H9 (cell line): ENCODE results near the gene DMAC2L. TPM values are rescaled to one million over a fixed set of nuclear protein-coding genes. Genes with fewer than 3 reads are reported as not detected.

Experiments used
- DNase-seq: peaks from one replicate; pipeline ENCODE4 v3.0.0-alpha.2; 2017
- H2AFZ ChIP-seq: one replicate; pipeline ENCODE4 v1.6.1; 2013; ENCODE audit warnings: mild to moderate bottlenecking, low read length, control low read depth, moderate library complexity
- H2AK5ac ChIP-seq: 2 replicates; pipeline ENCODE4 v1.6.1; 2013; ENCODE audit warnings: low read length, control low read depth, mixed read lengths; ENCODE audit not compliant: insufficient read length
- H2BK120ac ChIP-seq: one replicate; pipeline ENCODE4 v1.6.1; 2013; ENCODE audit warnings: low read depth, mild to moderate bottlenecking, low read length, control low read depth, inconsistent platforms; ENCODE audit not compliant: poor library complexity, severe bottlenecking
- H2BK12ac ChIP-seq: 2 replicates; pipeline ENCODE4 v1.6.1; 2013; ENCODE audit warnings: low read length, control low read depth, mixed read lengths, low read depth; ENCODE audit not compliant: insufficient read length
- H2BK15ac ChIP-seq: 2 replicates; pipeline ENCODE4 v1.6.1; 2013; ENCODE audit warnings: low read depth, low read length, control low read depth
- H2BK20ac ChIP-seq: one replicate; pipeline ENCODE4 v1.6.1; 2013; ENCODE audit warnings: low read depth, mild to moderate bottlenecking, low read length, control low read depth, inconsistent platforms; ENCODE audit not compliant: poor library complexity, severe bottlenecking
- H2BK5ac ChIP-seq: 2 replicates; pipeline ENCODE4 v1.6.1; 2013; ENCODE audit warnings: low read length, control low read depth, mixed read lengths; ENCODE audit not compliant: insufficient read length
- H3K14ac ChIP-seq: 2 replicates; pipeline ENCODE4 v1.6.1; 2013; ENCODE audit warnings: low read length, control low read depth; ENCODE audit not compliant: insufficient read depth
- H3K18ac ChIP-seq: 2 replicates; pipeline ENCODE4 v1.6.1; 2013; ENCODE audit warnings: low read depth, mild to moderate bottlenecking, mixed read lengths, low read length, control low read depth; ENCODE audit not compliant: insufficient read length
- H3K23ac ChIP-seq: 2 replicates; pipeline ENCODE4 v1.6.1; 2013; ENCODE audit warnings: low read length, control low read depth, mixed read lengths, low read depth; ENCODE audit not compliant: insufficient read length
- H3K23me2 ChIP-seq: 2 replicates; pipeline ENCODE4 v1.6.1; 2013; ENCODE audit warnings: low read depth, mild to moderate bottlenecking, mixed read lengths, low read length, control low read depth; ENCODE audit not compliant: insufficient read length, poor library complexity, severe bottlenecking
- H3K27ac ChIP-seq: 2 replicates; pipeline ENCODE4 v1.5.1; 2013; ENCODE audit warnings: low read length, control low read depth, mixed read lengths, low read depth; ENCODE audit not compliant: insufficient read length
- H3K27me3 ChIP-seq: 2 replicates; pipeline ENCODE4 v1.6.1; 2013; ENCODE audit warnings: low read length, control low read depth, inconsistent platforms; ENCODE audit not compliant: insufficient read depth
- H3K4ac ChIP-seq: 2 replicates; pipeline ENCODE4 v1.6.1; 2013; ENCODE audit warnings: low read depth, mild to moderate bottlenecking, control low read depth, inconsistent platforms, low read length, moderate library complexity
- H3K4me1 ChIP-seq: 2 replicates; pipeline ENCODE4 v1.6.1; 2013; ENCODE audit warnings: low read length, control low read depth, inconsistent platforms; ENCODE audit not compliant: insufficient read depth
- H3K4me2 ChIP-seq: 2 replicates; pipeline ENCODE4 v1.6.1; 2013; ENCODE audit warnings: low read length, control low read depth, mixed read lengths; ENCODE audit not compliant: insufficient read length, insufficient read depth
- H3K56ac ChIP-seq: 2 replicates; pipeline ENCODE4 v1.6.1; 2013; ENCODE audit warnings: low read depth, mild to moderate bottlenecking, mixed read lengths, low read length, control low read depth; ENCODE audit not compliant: insufficient read length
- H3K79me1 ChIP-seq: 2 replicates; pipeline ENCODE4 v1.6.1; 2013; ENCODE audit warnings: low read depth, mild to moderate bottlenecking, moderate library complexity, low read length, control low read depth, inconsistent platforms; ENCODE audit not compliant: insufficient read depth, poor library complexity, severe bottlenecking
- H3K79me2 ChIP-seq: 2 replicates; pipeline ENCODE4 v1.6.1; 2013; ENCODE audit warnings: low read length, control low read depth, inconsistent platforms; ENCODE audit not compliant: insufficient read depth
- H3K9ac ChIP-seq: 2 replicates; pipeline ENCODE4 v1.6.1; 2013; ENCODE audit warnings: low read length, control low read depth, mixed read lengths; ENCODE audit not compliant: insufficient read length; ENCODE audit errors: extremely low read depth
- H3K9me3 ChIP-seq: one replicate; pipeline ENCODE4 v1.6.1; 2013; ENCODE audit warnings: low read depth, low read length, inconsistent platforms; ENCODE audit not compliant: control insufficient read depth
- H3T11ph ChIP-seq: one replicate; pipeline ENCODE4 v1.6.1; 2013; ENCODE audit warnings: mild to moderate bottlenecking, low read length, control low read depth, inconsistent platforms
- H4K20me1 ChIP-seq: one replicate; pipeline ENCODE4 v1.6.1; 2013; ENCODE audit not compliant: control insufficient read depth, insufficient read length, insufficient read depth
- H4K5ac ChIP-seq: 2 replicates; pipeline ENCODE4 v1.6.1; 2013; ENCODE audit warnings: low read depth, mild to moderate bottlenecking, mixed read lengths, low read length, control low read depth; ENCODE audit not compliant: insufficient read length
- H4K8ac ChIP-seq: replicated peaks from 2 replicates; pipeline ENCODE4 v1.6.1; 2013; ENCODE audit warnings: low read length, control low read depth, mixed read lengths, low read depth; ENCODE audit not compliant: insufficient read length
- H4K91ac ChIP-seq: 2 replicates; pipeline ENCODE4 v1.6.1; 2013; ENCODE audit warnings: low read depth, mild to moderate bottlenecking, moderate library complexity, mixed read lengths, low read length, control low read depth; ENCODE audit not compliant: insufficient read length
- H3K27ac Mint-ChIP-seq, 3 experiments: 2 replicates in 2 of 3; 3 replicates in 1 of 3; pipeline ENCODE4 v1.8.0; 2020 to 2021; ENCODE audit warnings: mixed read lengths in 3 of 3, mild to moderate bottlenecking in 1 of 3, moderate library complexity in 1 of 3
- H3K27me3 Mint-ChIP-seq: 2 replicates; pipeline ENCODE4 v1.8.0; 2021; ENCODE audit warnings: low read depth, mild to moderate bottlenecking, moderate library complexity, mixed read lengths
- H3K36me3 Mint-ChIP-seq, 3 experiments: 2 replicates in 2 of 3; 3 replicates in 1 of 3; pipeline ENCODE4 v1.8.0; 2020 to 2021; ENCODE audit warnings: low read depth in 3 of 3, mixed read lengths in 3 of 3; ENCODE audit not compliant: insufficient read depth in 1 of 3
- H3K4me1 Mint-ChIP-seq, 2 experiments: 2 replicates each; pipeline ENCODE4 v1.8.0; 2020; ENCODE audit warnings: mixed read lengths in 2 of 2
- H3K4me3 Mint-ChIP-seq, 2 experiments: 2 replicates in 1 of 2; 3 replicates in 1 of 2; pipeline ENCODE4 v1.8.0; 2020 to 2021; ENCODE audit warnings: mild to moderate bottlenecking in 2 of 2, mixed read lengths in 2 of 2, moderate library complexity in 1 of 2
- H3K9me3 Mint-ChIP-seq, 2 experiments: 2 replicates in 1 of 2; 3 replicates in 1 of 2; pipeline ENCODE4 v1.8.0; 2020; ENCODE audit warnings: mild to moderate bottlenecking in 2 of 2, mixed read lengths in 2 of 2, moderate library complexity in 1 of 2
- CTCF ChIP-seq: fragments of 200-600 bp; sonication (generic); conservative IDR thresholded peaks from 3 replicates; pipeline ENCODE4 v1.8.0; 2021; ENCODE audit warnings: antibody characterized with exemption, mild to moderate bottlenecking
- WGBS: extraction: QIAGEN DNeasy Blood & Tissue Kit; methylation state at CpG from one replicate; pipeline ENCODE4 v1.1.7; 2013; ENCODE audit warnings: missing lambda C conversion rate, low lambda C conversion rate, mixed read lengths; ENCODE audit not compliant: insufficient read length; ENCODE audit errors: extremely low coverage; 5-methylcytosine and 5-hydroxymethylcytosine counted together
- total RNA-seq: library from RNA; stranded (reverse); gene quantifications from 2 replicates; pipeline ENCODE4 v1.2.1, GENCODE V29; 2021

DMAC2L gene
- total RNA-seq, 1 experiment from 2014 or later = 22.4 TPM

GRCh38 chr14:50366115-50366514, 54.0 kb downstream of the DMAC2L start:
- Mint-ChIP-seq H3K4me3 (no peak overlapping the region), H3K36me3 (no peaks in the 10 kb centered on the region), H3K27me3 (no peaks in the 10 kb centered on the region), H3K9me3 (peaks cover 0 to 1% of the 10 kb centered on the region in 2 experiments; a peak in 2 of 5 replicates), H3K4me1 (no peaks in the 10 kb centered on the region), H3K27ac (peak overlapping the region in 1 of 3 experiments; percentile 26; a peak in 2 of 7 replicates)
- no peak for TF ChIP-seq CTCF
- H2BK120ac ChIP-seq = no peak overlapping the region
- no CpG with 5 or more reads among the region's 3 CpGs for WGBS
- no peak overlapping the region for H3K56ac ChIP-seq
- no peak overlapping the region for H3K14ac ChIP-seq
- no peak overlapping the region for H2BK12ac ChIP-seq
- no peak overlapping the region for H4K91ac ChIP-seq
- H3K9ac ChIP-seq = no peak overlapping the region
- no peak overlapping the region for H2BK15ac ChIP-seq
- H3K27me3 ChIP-seq = no peaks in the 10 kb centered on the region
- no peak overlapping the region for H3K18ac ChIP-seq
- no peak overlapping the region for H4K5ac ChIP-seq
- H3K9me3 ChIP-seq = no peaks in the 10 kb centered on the region
- no peak for DNase-seq
- H2BK5ac ChIP-seq = no peak overlapping the region
- H3K27ac ChIP-seq = no peak overlapping the region
- no peak overlapping the region for H3K23ac ChIP-seq
- no peak overlapping the region for H3K4me2 ChIP-seq
- no peaks in the 10 kb centered on the region for H3K23me2 ChIP-seq
- no peaks in the 10 kb centered on the region for H3K79me2 ChIP-seq
- H4K20me1 ChIP-seq = no peaks in the 10 kb centered on the region
- H3T11ph ChIP-seq = no peak overlapping the region
- H2BK20ac ChIP-seq = no peak overlapping the region
- H2AK5ac ChIP-seq = no peak overlapping the region
- H4K8ac ChIP-seq = no peak overlapping the region
- no peaks in the 10 kb centered on the region for H3K4me1 ChIP-seq
- no peak overlapping the region for H3K4ac ChIP-seq
- no peaks in the 10 kb centered on the region for H3K79me1 ChIP-seq
- H2AFZ ChIP-seq = no peak overlapping the region
